ENCODE results near the gene GINS1.
"Not testable (repeated sequence)": the region's sequence is repeated elsewhere in the genome, so short reads cannot be mapped to it uniquely, and the experiment has no call there.

GINS1 gene

GRCh38 chr20:25399037-25399430, 8.4 kb upstream of the GINS1 start:
- peak; percentile 65 for TF ChIP-seq CTCF (IDR thresholded peaks at IDR 0.05; ENCODE audit: low read length, missing control alignments)
- peak; percentile 87 for DNase-seq (ENCODE audit: low read depth)
- H3K4me3 ChIP-seq (replicated peaks; ENCODE audit: low read depth, low read length) = no peak overlapping the region

- DNase-seq (ENCODE audit: low read depth); H3K4me3 ChIP-seq (replicated peaks; ENCODE audit: low read depth, low read length): not testable (repeated sequence)
Measured at GRCh38 chr20:25400291-25400732, 7.2 kb upstream of the GINS1 start.

GRCh38 chr20:25402583-25402982, 4.9 kb upstream of the GINS1 start:
- TF ChIP-seq CTCF (IDR thresholded peaks at IDR 0.05; ENCODE audit: low read length, missing control alignments) = no peak
- no peak overlapping the region for H3K4me3 ChIP-seq (replicated peaks; ENCODE audit: low read depth, low read length)
- no peak for DNase-seq (ENCODE audit: low read depth)

GRCh38 chr20:25408170-25408547, 686 bp downstream of the GINS1 start:
- no peak for TF ChIP-seq CTCF (IDR thresholded peaks at IDR 0.05; ENCODE audit: low read length, missing control alignments)
- no peak for DNase-seq (ENCODE audit: low read depth)
- peak overlapping the region; percentile 86 for H3K4me3 ChIP-seq (replicated peaks; ENCODE audit: low read depth, low read length)

GRCh38 chr20:25408890-25409289, 1.4 kb downstream of the GINS1 start:
- no peak for DNase-seq (ENCODE audit: low read depth)
- no peak for TF ChIP-seq CTCF (IDR thresholded peaks at IDR 0.05; ENCODE audit: low read length, missing control alignments)
- H3K4me3 ChIP-seq (replicated peaks; ENCODE audit: low read depth, low read length) = no peak overlapping the region

GRCh38 chr20:25418776-25419175, 11.3 kb downstream of the GINS1 start:
- TF ChIP-seq CTCF (IDR thresholded peaks at IDR 0.05; ENCODE audit: low read length, missing control alignments) = no peak
- no peak overlapping the region for H3K4me3 ChIP-seq (replicated peaks; ENCODE audit: low read depth, low read length)
- DNase-seq (ENCODE audit: low read depth) = no peak

- H3K4me3 ChIP-seq (replicated peaks; ENCODE audit: low read depth, low read length) = no peak overlapping the region
- no peak for TF ChIP-seq CTCF (IDR thresholded peaks at IDR 0.05; ENCODE audit: low read length, missing control alignments)
- DNase-seq (ENCODE audit: low read depth) = no peak
Measured at GRCh38 chr20:25421102-25421501, 13.6 kb downstream of the GINS1 start.

- H3K4me3 ChIP-seq (replicated peaks; ENCODE audit: low read depth, low read length) = no peak overlapping the region
- DNase-seq (ENCODE audit: low read depth) = no peak
- no peak for TF ChIP-seq CTCF (IDR thresholded peaks at IDR 0.05; ENCODE audit: low read length, missing control alignments)
Measured at GRCh38 chr20:25422032-25422431, 14.6 kb downstream of the GINS1 start.

Measured in fibroblast of pulmonary artery (primary cell).